ENCODE results near the gene PRKAG3.

Gene PRKAG3

DNA sequence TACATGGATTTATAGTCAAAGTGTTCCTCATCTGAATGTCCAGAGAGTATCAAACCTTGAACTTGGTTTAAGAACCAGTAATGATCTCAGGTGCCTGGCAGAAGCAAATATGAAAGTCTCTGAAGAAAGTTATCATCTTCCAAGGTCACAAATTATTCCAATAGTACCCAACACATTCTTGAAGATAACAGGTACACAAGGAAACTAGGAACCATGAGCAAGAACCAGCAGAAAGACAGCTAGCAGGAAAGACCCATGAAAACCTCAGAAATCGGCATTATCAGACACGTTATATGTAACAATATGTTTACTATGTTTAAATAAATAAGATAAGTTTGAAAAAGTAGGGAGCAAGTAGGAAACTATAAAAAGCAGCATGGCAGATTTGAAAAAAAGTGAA lies 5.9 kb upstream of the PRKAG3 start:
- no peak for DNase-seq

DNA sequence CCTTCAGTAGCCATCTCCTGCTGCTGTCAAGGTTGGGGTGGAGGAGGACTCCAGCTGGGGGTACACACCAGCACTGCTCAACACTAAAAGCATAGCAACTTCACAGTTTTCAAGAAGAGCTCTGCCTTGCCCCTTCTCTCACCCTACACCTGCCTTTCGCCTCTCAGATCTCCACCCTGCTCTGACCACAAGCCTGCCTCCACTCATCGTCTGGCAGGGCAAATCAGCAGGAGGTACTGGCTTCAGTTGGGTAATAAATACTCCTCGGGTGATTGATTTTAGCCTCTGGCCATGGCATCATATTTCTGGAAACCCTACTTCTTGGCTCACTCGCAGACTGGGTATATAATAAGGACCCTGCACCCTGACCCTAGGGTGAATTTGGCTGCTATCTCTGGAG lies 3.1 kb upstream of the PRKAG3 start:
- DNase-seq, result no peak

DNA sequence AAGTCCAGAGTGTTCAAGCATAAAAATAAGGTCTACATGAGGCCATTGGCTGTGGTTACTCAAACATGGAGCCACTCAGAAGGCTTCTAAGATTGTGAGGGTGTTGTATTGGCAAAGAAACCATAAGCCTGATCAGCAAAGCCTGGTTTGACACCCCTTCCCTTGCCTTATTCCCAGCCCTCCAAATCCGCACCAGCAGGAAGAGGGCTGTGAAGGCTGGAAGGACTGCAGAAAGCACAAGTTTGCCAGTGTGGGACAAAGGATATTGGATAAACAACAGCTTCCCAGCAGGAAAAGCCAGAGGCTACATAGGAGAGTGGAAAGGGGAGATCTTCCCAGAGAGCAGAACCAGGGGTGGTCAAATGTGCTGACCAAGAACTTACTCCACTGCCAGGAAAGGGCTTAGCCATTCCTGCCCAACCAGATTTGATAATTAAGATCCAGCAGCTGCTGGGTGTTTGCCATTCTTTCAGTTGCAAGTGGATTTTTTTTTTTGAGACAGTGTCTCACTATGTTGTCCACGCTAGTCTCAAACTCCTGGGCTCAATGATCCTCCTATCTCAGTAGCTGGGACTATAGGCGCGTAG lies 1.5 kb upstream of the PRKAG3 start:
- no peak for DNase-seq

DNA sequence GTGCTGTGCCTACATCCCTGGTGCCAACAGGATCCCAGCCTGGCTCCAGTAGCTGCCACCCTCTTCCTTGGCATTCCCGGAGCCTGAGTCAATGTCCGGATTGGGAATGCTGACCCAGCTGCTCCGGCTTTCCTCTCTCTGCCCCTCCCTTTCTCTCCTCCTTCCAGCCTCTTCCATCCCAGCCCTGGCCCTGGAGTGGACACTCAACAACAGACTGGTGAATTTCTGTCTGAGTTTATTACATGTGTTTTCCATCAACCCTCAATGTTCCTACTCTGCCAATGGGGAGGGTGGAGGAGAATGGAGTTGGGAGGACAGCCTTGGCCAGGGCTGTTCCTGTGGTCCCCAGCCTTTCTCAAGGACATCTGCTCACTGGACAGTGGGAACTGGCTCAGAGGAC lies 917 bp upstream of the PRKAG3 start:
- no peak for DNase-seq

DNA sequence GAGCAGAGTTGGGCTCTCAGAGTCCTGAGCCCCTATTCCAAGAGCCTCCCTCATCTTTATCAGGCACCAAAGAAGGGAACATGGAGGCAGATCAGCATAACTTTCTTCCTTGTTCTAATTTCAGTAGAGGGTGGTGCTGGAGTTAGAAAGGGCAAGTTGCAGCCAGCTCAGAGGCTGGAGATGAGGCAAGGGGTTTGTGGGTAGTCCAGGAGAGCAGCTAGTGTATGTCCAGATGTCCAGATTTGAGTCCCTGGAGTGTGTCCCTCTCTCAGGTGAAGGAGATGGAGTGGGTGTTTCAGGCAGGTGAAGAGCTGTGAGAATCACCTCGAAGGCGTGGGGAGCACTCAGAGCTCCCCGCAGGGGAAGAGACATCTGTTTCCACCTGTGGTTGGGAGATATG lies 478 bp upstream of the PRKAG3 start:
- DNase-seq, result no peak

DNA sequence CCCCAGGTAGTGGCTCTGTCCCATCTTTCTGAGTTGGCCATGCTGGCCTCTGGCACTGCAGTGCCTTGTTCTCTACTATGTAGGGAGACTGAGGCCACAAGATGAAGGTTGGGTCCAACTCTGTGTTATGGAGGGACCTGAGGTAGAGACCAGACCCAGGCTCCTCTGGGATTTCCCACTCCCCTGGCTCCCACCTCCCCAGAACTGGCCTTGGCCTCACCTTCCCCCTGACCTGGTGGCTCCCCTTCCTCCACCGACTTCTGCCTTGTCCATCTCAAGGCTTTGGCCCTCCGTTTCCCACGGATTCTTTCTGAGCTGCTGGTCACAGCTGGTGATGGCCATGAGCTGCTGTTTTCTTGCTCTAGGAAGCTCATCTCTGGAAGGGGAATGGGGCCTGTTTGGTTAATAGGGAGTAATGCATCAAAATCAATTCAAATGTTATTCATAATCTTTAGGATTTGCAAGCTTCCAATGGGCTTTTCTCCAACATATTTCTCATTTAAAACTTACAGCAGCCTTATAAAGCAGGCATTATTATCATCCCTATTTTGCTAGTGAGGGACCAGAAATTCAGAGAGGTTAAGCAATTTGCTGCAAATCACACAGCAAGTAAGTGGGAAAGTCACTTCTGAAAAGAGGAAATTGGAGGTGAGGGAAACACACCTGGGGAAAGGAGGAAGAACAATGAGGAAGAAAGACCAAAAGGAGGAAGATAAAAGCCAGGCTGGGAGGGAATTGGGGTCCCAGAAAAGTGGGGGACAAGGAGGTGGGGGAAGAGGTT lies 887 bp downstream of the PRKAG3 start:
- no peak for DNase-seq

DNA sequence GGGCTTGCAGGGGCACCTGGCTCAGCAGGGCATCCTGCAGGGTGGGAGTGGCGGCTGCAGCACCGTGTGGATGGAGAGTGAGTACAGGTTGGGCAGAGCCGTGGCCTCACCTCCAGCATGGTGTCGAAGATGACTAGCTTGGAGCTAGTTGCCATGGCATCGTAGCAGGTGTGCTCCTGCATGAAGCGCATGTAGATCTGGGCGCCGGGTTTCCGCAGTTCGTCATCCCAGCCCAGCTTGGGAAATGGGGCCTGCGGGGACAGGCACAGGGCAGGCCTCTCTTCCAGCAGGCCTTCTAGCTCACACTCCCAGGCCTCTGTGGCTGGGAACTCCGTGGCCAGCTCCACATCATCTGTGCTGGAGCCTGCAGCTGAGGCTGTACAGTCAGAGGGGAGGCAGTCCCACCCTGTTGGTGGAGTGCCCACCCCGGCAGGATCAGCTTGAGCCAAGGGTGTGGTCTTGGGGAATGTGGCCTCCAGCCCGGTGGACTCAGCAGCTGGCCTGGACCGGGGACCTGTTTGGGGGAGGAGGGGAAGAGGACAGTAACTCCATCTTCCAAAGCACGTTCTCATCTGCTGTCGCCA lies 1.6 kb downstream of the PRKAG3 start:
- no peak for DNase-seq

DNA sequence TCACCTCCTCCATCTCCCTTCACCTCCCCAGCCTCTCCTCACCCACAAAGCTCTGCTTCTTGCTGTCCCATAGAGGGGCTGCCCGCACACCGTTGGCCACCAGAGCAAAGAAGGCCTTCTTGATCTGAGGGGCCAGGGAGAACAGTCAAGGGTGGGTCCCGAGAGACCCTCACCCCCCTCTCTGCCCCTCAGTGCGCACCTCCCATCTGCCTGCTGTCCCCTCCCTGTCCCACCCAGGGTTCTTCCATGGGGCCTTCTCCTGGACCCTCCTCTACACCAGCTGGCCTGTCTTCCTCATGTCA lies 3.2 kb downstream of the PRKAG3 start:
- DNase-seq, result no peak

DNA sequence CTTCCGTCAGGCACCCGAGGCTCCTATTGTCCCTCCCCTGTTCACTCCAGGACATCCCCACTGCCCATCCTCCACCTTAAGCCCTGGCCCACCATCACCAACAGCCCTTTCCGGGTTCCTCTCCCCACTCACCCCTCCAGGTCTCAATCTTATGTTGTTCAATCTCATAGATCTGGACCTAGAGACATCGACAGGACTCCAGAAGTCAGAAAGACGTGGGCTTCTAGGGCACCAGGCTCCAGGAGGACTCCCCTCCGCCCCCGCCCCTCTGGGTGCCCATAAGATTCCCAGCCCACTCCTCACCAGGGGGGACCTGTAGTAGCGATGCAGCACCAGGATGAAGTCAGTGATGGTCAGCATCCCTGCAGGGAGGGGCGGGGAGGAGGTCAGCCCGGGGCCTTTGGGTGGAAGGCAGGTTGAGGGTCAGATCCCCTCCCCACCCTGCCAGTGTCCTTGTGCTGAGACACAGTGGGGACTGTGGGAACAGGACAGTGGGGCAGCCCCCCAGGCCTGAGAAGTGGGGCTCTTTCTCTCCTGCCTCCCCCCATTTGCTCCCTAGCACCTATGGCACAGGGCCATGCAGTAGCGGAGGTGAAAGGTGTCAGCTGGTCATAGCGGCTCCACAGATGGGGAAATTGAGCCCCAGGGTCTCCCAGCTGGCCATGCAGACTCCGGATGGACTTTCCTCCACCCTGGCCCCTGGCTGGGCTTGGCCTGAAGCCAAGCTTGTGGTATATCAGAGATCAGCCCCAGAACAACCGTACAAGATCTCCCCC lies 3.7 kb downstream of the PRKAG3 start:
- DNase-seq, result no peak

DNA sequence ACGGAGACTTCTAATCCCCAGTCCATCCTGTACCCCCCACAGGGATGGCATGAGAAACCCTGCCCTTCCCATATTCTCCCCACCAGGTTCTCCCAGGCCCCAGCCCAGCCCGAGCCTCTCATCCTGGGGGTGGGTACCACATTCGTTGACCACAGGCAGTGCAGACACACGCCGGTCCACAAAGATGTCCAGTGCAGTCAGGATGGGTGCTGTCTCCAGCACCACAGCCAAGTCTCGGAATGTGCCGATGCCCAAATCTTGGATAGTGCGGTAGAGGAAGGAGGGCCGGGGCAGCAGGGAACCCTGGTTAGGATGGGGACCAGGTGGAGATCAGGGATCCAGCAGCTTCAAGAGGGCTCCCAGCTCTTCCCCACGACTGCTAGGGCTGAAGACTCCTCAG lies 4.8 kb downstream of the PRKAG3 start:
- DNase-seq, result no peak

DNA sequence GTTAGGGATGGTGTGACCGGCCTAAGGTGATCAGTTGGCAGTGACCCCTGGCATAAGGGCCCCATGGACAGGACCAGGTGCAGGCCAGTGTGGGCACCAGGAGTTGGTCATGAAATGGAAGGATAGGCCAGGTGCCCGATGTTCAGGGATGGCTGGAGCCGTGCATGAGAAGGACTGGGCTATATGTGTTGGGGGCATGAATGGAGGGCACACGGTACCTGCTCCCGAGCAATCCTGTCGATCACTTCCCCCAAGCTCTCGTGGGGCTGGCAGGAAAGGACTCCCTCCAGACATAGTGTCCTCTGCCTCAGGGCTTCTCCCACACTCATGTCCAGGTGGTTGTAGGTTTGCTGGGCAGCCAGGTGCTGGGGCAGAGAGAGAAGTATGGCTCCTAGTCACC lies 7.6 kb downstream of the PRKAG3 start:
- DNase-seq, result no peak

DNA sequence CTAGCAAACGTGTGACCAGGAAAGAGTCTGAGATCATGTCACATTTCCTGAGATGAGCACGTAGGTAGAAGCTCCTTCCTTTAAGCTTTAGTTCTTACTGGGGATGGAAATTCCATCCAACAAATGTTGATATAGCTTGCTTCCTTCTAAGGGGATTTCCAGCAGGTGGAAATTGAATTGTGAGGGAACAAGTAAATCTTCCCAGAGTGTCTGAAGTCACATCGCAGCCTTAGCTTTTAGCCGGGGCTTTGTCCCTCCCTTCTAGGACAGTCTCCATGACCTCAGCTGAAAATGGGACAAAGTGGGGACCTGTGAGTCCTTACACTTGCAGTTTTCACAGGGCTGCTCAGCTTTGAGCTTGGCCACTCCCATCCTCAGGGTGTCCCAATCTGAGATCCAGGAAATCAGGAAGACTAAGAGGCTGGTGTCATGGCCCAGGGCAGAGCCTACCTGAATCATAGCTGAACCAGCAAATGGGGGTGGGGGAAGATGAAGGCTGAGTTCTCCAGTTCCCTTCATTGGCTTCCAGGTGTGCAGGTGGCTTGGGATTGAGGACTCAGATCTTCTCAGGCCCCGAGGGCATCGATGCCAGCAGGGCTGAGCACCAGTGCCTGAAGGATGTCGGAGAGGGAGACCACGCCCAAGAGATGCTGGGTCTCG lies 8.3 kb downstream of the PRKAG3 start:
- no peak for DNase-seq

DNA sequence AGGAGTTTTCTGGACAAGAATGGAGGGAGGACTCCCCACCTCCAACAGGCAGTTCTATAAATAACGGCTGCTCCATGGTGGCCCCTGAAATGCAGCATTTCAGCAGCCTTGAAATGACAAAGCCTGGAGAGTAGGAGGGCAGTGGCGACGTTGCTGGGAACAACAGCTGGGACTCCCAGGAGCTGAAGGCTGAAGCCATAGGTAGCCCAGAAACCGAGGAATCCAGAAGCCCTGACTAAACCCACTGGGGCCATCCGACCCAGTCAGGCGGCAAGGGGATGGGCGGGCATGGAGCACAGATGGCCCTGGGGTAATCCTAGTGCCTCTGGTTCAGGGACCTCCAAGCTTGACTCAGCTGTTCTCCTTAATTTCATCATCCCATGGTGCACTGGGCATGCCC lies 9.0 kb downstream of the PRKAG3 start:
- DNase-seq, result no peak

DNA sequence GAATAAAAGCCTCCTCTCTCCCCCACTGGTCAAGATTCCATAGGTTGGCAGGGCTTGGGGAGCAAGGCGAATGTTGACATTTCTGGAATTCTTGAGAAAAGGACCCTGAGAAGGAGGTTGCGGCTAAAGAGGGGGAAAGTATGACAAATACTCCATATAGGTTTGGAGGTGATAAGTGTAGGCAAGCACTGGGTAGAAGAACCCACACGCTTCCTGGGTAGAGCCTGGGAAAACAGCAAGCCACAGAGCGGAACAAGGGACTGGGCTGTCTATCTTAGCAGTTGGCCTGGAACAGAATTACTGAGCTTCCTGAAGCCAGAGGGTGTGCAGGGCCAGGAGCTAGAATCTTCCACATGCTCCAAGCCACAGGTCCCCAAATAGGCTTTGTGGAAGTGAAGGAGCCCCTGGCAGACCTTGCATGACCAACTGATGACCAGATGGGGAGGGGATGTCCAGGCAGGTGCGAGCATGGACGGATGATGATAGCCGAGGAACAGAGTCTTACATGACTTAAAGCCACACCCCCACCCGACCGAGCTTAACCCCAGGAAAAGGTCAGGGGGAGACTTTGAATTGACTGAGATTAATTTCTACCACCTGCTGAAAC lies 9.9 kb downstream of the PRKAG3 start:
- DNase-seq, result no peak

DNA sequence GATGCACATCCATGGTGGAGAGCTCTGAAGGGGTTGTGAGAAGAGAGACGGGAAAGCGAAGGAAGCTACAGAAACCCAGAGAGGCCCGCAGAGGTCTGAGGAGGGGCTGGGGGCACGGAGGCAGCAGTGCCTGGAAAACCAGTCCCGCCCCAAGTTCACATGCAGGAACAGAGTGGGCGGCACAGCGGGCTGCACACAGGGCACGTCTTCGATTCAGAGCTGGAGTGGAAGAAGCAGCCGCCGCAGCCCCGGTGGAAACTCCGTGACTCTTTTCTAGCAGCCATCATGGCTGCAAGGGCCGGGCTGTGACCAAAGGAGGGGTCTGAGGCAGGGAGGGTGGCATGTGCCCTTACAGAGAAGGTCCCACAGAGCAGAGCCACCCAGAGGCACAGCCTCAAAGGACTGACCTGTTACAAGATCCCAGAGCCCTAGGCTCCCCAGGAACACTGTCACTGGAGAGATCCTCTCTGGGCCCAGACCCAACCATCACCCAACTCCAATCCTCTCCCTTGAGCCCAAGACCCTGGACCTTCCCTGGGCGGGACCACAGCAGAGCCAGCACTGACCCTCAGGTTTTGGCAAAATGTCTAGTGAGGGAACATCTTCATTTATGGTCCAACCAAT lies 10.7 kb downstream of the PRKAG3 start:
- DNase-seq, result no peak

DNA sequence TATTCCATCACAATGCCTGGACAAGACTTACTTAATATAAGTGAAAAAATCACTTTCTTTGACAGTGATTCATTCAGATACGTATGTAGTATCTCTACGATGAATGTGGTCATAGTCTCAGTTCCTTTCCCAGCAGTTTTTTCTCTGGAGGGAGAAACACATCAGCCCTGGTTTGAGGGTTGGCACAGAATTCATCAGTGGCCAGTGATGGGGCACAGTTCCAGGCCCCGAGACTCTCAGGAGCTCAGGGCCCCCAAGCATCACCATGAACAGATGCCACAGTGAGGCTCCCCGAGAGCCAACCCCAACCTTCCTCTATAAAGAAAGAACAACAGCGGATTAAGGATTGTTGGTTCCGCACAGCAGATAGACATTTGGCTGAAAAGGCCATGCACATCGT lies 12.5 kb downstream of the PRKAG3 start:
- no peak for DNase-seq

DNA sequence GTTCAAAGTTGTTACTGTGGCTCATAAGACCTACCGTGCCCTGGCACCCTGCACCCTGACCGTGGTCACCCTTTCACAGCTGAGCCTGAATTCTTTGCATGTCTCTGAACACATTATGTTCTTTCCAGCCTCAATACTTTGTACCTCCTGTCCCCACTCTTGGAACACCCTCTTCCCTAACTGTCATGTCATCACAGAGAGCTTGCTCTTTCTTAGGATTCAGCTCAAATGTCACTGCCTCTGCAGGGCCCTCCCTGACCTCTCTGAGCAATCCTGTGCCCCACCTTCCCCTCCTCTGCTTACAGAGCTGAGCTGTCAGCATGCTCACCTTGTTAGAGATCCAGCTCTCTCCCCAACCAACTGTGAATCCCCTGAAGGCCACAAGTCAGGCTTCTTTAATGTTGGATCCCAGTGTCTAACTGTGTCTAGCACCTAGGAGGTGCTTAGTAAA lies 15.0 kb downstream of the PRKAG3 start:
- no peak for DNase-seq

DNA sequence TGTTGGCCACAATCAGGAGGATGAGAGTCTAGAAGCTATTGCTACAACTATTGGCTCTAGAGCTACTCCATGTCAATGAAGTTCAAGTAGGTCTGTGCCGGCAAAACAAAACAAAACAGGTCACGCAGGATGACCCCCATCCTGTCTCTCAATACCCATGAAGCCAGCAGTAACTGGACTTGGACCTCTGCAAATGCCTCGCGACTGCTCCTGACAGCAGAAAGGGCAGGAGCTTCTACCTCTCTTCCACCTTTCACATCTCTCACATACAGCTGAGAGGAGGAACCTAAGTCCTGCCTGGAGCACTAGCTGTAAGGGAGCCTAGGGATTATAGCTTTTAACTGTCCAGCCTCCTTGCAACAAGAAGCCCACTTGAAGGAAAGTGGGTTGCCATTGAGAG lies 16.0 kb downstream of the PRKAG3 start:
- DNase-seq, result no peak

DNA sequence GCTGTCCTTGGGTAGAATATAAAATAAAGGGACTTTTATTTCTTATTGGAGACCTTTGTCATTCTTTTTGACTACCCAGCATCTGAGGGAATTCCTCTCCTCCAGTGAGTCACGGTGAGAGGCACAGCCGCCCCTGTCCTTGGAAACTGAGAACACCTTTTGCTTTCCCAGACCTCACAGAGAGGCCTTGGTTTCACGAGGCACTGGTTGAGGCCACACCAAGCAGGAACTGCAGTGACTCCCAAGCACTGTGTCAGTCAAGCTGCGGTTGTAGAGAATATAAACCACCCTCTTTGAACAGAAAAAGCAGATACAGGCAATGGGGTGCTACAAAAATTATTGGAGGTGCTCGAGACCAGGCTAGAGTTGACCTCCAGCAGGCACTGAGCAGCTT lies 16.4 kb downstream of the PRKAG3 start:
- no peak for DNase-seq

DNA sequence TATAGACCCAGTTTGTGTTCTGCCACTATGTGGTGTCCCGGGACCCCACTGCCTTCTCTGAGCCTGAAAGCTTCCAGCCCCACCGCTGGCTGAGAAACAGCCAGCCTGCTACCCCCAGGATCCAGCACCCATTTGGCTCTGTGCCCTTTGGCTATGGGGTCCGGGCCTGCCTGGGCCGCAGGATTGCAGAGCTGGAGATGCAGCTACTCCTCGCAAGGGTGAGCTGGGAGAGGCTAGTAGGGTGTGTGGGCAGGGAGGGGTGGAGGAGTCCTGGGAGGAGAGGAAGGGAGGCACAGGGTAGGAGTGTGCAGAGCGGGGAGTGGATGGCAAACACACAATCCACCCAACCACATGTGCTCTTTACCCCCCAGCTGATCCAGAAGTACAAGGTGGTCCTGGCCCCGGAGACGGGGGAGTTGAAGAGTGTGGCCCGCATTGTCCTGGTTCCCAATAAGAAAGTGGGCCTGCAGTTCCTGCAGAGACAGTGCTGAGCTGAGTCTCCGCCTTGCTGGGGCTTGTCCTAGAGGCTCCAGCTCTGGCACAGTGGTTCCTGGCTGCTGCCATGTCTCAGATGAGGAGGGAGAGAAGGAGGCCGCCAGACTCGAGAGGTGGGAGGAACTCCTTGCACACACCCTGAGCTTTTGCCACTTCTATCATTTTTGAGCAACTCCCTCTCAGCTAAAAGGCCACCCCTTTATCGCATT lies 16.9 kb downstream of the PRKAG3 start:
- no peak for DNase-seq

DNA sequence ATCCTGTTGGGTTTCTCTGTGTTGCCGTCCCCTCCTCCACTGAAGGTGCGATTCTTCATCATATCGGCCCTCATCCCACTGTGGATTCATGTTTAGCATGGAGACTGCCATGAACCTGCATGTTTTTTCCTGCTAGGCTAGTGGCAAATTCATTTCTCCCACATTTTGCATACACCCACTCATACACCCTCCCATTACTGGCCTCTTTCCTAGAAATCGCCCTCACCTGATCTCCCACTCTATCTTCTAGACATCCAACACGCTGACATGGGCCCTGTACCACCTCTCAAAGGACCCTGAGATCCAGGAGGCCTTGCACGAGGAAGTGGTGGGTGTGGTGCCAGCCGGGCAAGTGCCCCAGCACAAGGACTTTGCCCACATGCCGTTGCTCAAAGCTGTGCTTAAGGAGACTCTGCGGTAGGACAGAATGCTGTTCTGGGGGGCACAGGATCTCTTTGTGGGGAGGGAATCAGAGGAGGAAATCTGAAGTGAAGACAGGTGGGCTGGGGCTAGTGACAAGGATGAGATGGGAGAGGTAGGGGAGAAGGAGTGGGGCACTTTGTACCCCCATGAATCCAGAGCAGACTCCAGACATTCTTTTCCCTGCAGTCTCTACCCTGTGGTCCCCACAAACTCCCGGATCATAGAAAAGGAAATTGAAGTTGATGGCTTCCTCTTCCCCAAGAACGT lies 17.7 kb downstream of the PRKAG3 start:
- DNase-seq, result no peak
